Caco-2 (cell line): Measurements from ENCODE around the gene PLCXD3. TPM values are rescaled to one million over a fixed set of nuclear protein-coding genes. Genes with fewer than 3 reads are reported as not detected.
A peak's percentile ranks its signal among the peaks of the same experiment; 100 is the strongest.

ENCODE experiments used
- BruUV-seq: library from RNA; stranded (reverse); fragments of 400-500 nt; replicated peaks from 2 replicates; lab custom pipeline; 2021; lab: Mats Ljungman, UMichigan
- CTCF ChIA-PET: fragments of 300-600 bp; sonication (Branson Sonifier 250); formaldehyde crosslinking; loops from one replicate; lab custom pipeline; 2022; ENCODE audit warnings: antibody characterized with exemption; lab: Charles Lee
- POLR2A ChIA-PET: fragments of 300-600 bp; sonication (Branson Sonifier 250); formaldehyde crosslinking; loops from one replicate; lab custom pipeline; 2022; ENCODE audit warnings: antibody characterized with exemption; lab: Charles Lee
- DNase-seq, 2 experiments: peaks; one replicate each; pipeline versions ENCODE4 v3.0.0 to v3.0.0-alpha.2; 2020 to 2022
- H3K27me3 ChIP-seq: replicated peaks from 2 replicates; pipeline ENCODE4 v1.6.0; 2011; ENCODE audit warnings: low read length; ENCODE audit not compliant: control insufficient read depth, insufficient read depth
- H3K36me3 ChIP-seq: 2 replicates; pipeline ENCODE4 v1.5.1; 2011; ENCODE audit warnings: low read length; ENCODE audit not compliant: control insufficient read depth, insufficient read depth
- H3K4me1 ChIP-seq: fragments of 250-450 bp; sonication (Bioruptor Pico); 2 replicates; pipeline ENCODE4 v1.5.1; 2020; ENCODE audit warnings: mild to moderate bottlenecking
- H3K4me3 ChIP-seq: 2 replicates; pipeline ENCODE4 v1.5.1; 2011; ENCODE audit warnings: low read depth, mild to moderate bottlenecking, control low read depth, low read length
- H3K9me3 ChIP-seq: fragments of 250-450 bp; sonication (Bioruptor Pico); 2 replicates; pipeline ENCODE4 v1.5.1; 2020; ENCODE audit warnings: mild to moderate bottlenecking, moderate library complexity
- H3K27ac Mint-ChIP-seq: one replicate; pipeline ENCODE4 v1.8.0; 2022; ENCODE audit warnings: mixed read lengths; ENCODE audit not compliant: unreplicated experiment
- H3K27me3 Mint-ChIP-seq: one replicate; pipeline ENCODE4 v1.8.0; 2022; ENCODE audit warnings: mixed read lengths; ENCODE audit not compliant: insufficient read depth, unreplicated experiment
- H3K36me3 Mint-ChIP-seq: one replicate; pipeline ENCODE4 v1.8.0; 2022; ENCODE audit warnings: mild to moderate bottlenecking, mixed read lengths; ENCODE audit not compliant: insufficient read depth, unreplicated experiment
- H3K4me1 Mint-ChIP-seq: one replicate; pipeline ENCODE4 v1.8.0; 2022; ENCODE audit warnings: low read depth, mixed read lengths; ENCODE audit not compliant: unreplicated experiment
- H3K4me3 Mint-ChIP-seq: one replicate; pipeline ENCODE4 v1.8.0; 2022; ENCODE audit warnings: mild to moderate bottlenecking, moderate library complexity, mixed read lengths; ENCODE audit not compliant: unreplicated experiment
- H3K9me3 Mint-ChIP-seq: one replicate; pipeline ENCODE4 v1.8.0; 2022; ENCODE audit warnings: mixed read lengths; ENCODE audit not compliant: unreplicated experiment
- CTCF ChIP-seq, 2 experiments: fragments of 200-600 bp in 1 of 2; IDR thresholded peaks; 1 replicate in 1 of 2; 2 replicates in 1 of 2; pipeline versions ENCODE4 v1.5.1 to v1.8.0; 2011 to 2022; ENCODE audit warnings: antibody characterized with exemption in 1 of 2, control low read depth in 1 of 2, inconsistent platforms in 1 of 2, low read depth in 1 of 2, low read length in 1 of 2, mild to moderate bottlenecking in 1 of 2, moderate library complexity in 1 of 2; ENCODE audit not compliant: insufficient read depth in 1 of 2, severe bottlenecking in 1 of 2, unreplicated experiment in 1 of 2
- intact Hi-C: fragments of 100-400 bp; cut with micrococcal nuclease; formaldehyde crosslinking; loops from one replicate; pipeline ENCODE4 v1.10.0; 2022; ENCODE audit not compliant: unreplicated experiment
- total RNA-seq: library from RNA; stranded (reverse); gene quantifications from 2 replicates; pipeline ENCODE4 v1.2.3, GENCODE V29; 2022

The PLCXD3 gene
- total RNA-seq, 1 experiment from 2014 or later: 0.20 TPM

GRCh38 chr5:41526699-41527098, 16.3 kb upstream of the PLCXD3 start:
- peak; percentile 44 to 46 for DNase-seq
- Mint-ChIP-seq H3K27me3 (no peaks in the 10 kb centered on the region), H3K9me3 (peaks cover 29% of the 10 kb centered on the region), H3K27ac (peak overlapping the region; percentile 78), H3K36me3 (peaks cover 29% of the 10 kb centered on the region), H3K4me3 (peak overlapping the region; percentile 46), H3K4me1 (peaks cover 27% of the 10 kb centered on the region)
- Histone ChIP-seq H3K36me3 (no peaks in the 10 kb centered on the region), H3K4me1 (peaks cover 43% of the 10 kb centered on the region), H3K27me3 (no peaks in the 10 kb centered on the region), H3K9me3 (peaks cover 30% of the 10 kb centered on the region), H3K4me3 (no peak overlapping the region)
- intact Hi-C loops: loop anchor here (1.0 to 5.0 kb wide), 9 partner anchors 13 to 742 kb away; no protein-coding TSS in a partner anchor
- no peak for TF ChIP-seq CTCF (IDR thresholded peaks at IDR 0.05; ENCODE audit: insufficient read depth in 1 of 2, low read depth in 1 of 2, low read length in 1 of 2, severe bottlenecking in 1 of 2, unreplicated experiment in 1 of 2)
- BruUV-seq: no TSS peak
- ChIA-PET POLR2A (interaction anchor here (0.6 kb wide), 1 partner anchor 45 kb away, joined by 3 read pairs; no protein-coding TSS in a partner anchor), CTCF (interaction anchor here (1.4 kb wide), 1 partner anchor 112 kb away, joined by 5 read pairs; no protein-coding TSS in a partner anchor)

- H3K27me3 Mint-ChIP-seq: no peaks in the 10 kb centered on the region
- DNase-seq: no peak
- H3K9me3 Mint-ChIP-seq: peaks cover 15% of the 10 kb centered on the region
- peaks cover 25% of the 10 kb centered on the region for H3K36me3 Mint-ChIP-seq
- H3K4me1 ChIP-seq: peaks cover 43% of the 10 kb centered on the region
- no peaks in the 10 kb centered on the region for H3K27me3 ChIP-seq
- peaks cover 27% of the 10 kb centered on the region for H3K4me1 Mint-ChIP-seq
- peak overlapping the region; percentile 65 for H3K27ac Mint-ChIP-seq
- no peaks in the 10 kb centered on the region for H3K36me3 ChIP-seq
- peaks cover 17% of the 10 kb centered on the region for H3K9me3 ChIP-seq
- intact Hi-C loops: no loop called here
- no TSS peak for BruUV-seq
- ChIA-PET POLR2A (no interaction called here), CTCF (no interaction called here)
- no peak overlapping the region for H3K4me3 ChIP-seq
- no peak overlapping the region for H3K4me3 Mint-ChIP-seq
- peak in 1 of 2 experiments; percentile 6 for TF ChIP-seq CTCF (IDR thresholded peaks at IDR 0.05; ENCODE audit: insufficient read depth in 1 of 2, low read depth in 1 of 2, low read length in 1 of 2, severe bottlenecking in 1 of 2, unreplicated experiment in 1 of 2)
Measured at GRCh38 chr5:41524174-41524573, 13.8 kb upstream of the PLCXD3 start.

- no peak overlapping the region for H3K4me3 Mint-ChIP-seq
- CTCF ChIA-PET: interaction anchor here (1.0 kb wide), 1 partner anchor 252 kb away, joined by 4 read pairs; no protein-coding TSS in a partner anchor
Measured at GRCh38 chr5:41522193-41522786, 11.9 kb upstream of the PLCXD3 start.

More at GRCh38 chr5:41522193-41522786, 11.9 kb upstream of the PLCXD3 start:
- H3K27me3 Mint-ChIP-seq: no peaks in the 10 kb centered on the region
- H3K9me3 Mint-ChIP-seq: peaks cover 10% of the 10 kb centered on the region
- H3K27ac Mint-ChIP-seq: no peak overlapping the region
- H3K4me3 ChIP-seq: no peak overlapping the region
- H3K4me1 Mint-ChIP-seq: peaks cover 25% of the 10 kb centered on the region
- no peaks in the 10 kb centered on the region for H3K27me3 ChIP-seq
- TF ChIP-seq CTCF (IDR thresholded peaks at IDR 0.05; ENCODE audit: insufficient read depth in 1 of 2, low read depth in 1 of 2, low read length in 1 of 2, severe bottlenecking in 1 of 2, unreplicated experiment in 1 of 2): no peak
- no TSS peak for BruUV-seq
- intact Hi-C loops: no loop called here
- peaks cover 30% of the 10 kb centered on the region for H3K4me1 ChIP-seq
- H3K36me3 Mint-ChIP-seq: peaks cover 19% of the 10 kb centered on the region
- no peaks in the 10 kb centered on the region for H3K36me3 ChIP-seq
- no peaks in the 10 kb centered on the region for H3K9me3 ChIP-seq
- no peak for DNase-seq
- POLR2A ChIA-PET: no interaction called here
